WTC11 (cell line): ENCODE measurements around the gene LPAR3. TPM values are rescaled to one million over a fixed set of nuclear protein-coding genes. Genes with fewer than 3 reads are reported as not detected.

Source experiments
- ATAC-seq: fragments of 200-7000 bp; cut with Tn5 transposase; 2 replicates; pipeline ENCODE4 v1.10.0; 2021; ENCODE audit warnings: mild to moderate bottlenecking, moderate library complexity
- CTCF ChIA-PET: fragments of 300-600 bp; sonication (Branson Sonifier 250); formaldehyde crosslinking; loops from one replicate; lab custom pipeline; 2021; ENCODE audit warnings: antibody characterized with exemption; lab: Charles Lee
- POLR2A ChIA-PET: fragments of 350-600 bp; sonication (Branson Sonifier 250); formaldehyde crosslinking; loops from one replicate; lab custom pipeline; 2021; ENCODE audit warnings: antibody characterized with exemption; lab: Charles Lee
- DNase-seq: peaks from one replicate; pipeline ENCODE4 v3.0.0; 2021; ENCODE audit warnings: low spot score
- H3K27ac Mint-ChIP-seq: 2 replicates; pipeline ENCODE4 v1.8.0; 2021; ENCODE audit warnings: mixed read lengths
- H3K27me3 Mint-ChIP-seq: 2 replicates; pipeline ENCODE4 v1.8.0; 2021; ENCODE audit warnings: low read depth, mild to moderate bottlenecking, moderate library complexity, mixed read lengths
- H3K36me3 Mint-ChIP-seq: 2 replicates; pipeline ENCODE4 v1.8.0; 2021; ENCODE audit warnings: mixed read lengths
- H3K4me1 Mint-ChIP-seq: 2 replicates; pipeline ENCODE4 v1.8.0; 2022; ENCODE audit warnings: mixed read lengths
- H3K4me3 Mint-ChIP-seq: 2 replicates; pipeline ENCODE4 v1.8.0; 2021; ENCODE audit warnings: mild to moderate bottlenecking, moderate library complexity, mixed read lengths
- H3K9me3 Mint-ChIP-seq: 2 replicates; pipeline ENCODE4 v1.8.0; 2021; ENCODE audit warnings: mixed read lengths
- EMX1 ChIP-seq: fragments of 250-450 bp; sonication (Bioruptor Pico); IDR thresholded peaks from 2 replicates; pipeline ENCODE4 v1.8.0; 2021; ENCODE audit warnings: mild to moderate bottlenecking
- JAZF1 ChIP-seq: fragments of 250-450 bp; sonication (Bioruptor Pico); IDR thresholded peaks from 2 replicates; pipeline ENCODE4 v1.9.0; 2021; ENCODE audit warnings: moderate library complexity, mild to moderate bottlenecking, inconsistent platforms
- MXD4 ChIP-seq: fragments of 250-450 bp; sonication (Bioruptor Pico); IDR thresholded peaks from 2 replicates; pipeline ENCODE4 v1.8.0; 2021; ENCODE audit warnings: mild to moderate bottlenecking, moderate library complexity, borderline replicate concordance
- NFE2L1 ChIP-seq: sonication (generic); formaldehyde crosslinking; IDR thresholded peaks from 2 replicates; pipeline ENCODE4 v1.8.1; 2023; ENCODE audit warnings: missing genetic modification reagents
- NR2C2 ChIP-seq: sonication (generic); formaldehyde crosslinking; IDR thresholded peaks from 2 replicates; pipeline ENCODE4 v1.8.0; 2022; ENCODE audit warnings: mild to moderate bottlenecking, missing genetic modification reagents
- PRRX2 ChIP-seq: fragments of 250-450 bp; sonication (Bioruptor Pico); IDR thresholded peaks from 2 replicates; pipeline ENCODE4 v1.8.0; 2021; ENCODE audit warnings: mild to moderate bottlenecking
- RELA ChIP-seq: sonication (generic); formaldehyde crosslinking; IDR thresholded peaks from 2 replicates; pipeline ENCODE4 v1.8.1; 2022; ENCODE audit warnings: missing genetic modification reagents, mild to moderate bottlenecking, borderline replicate concordance
- RORB ChIP-seq: fragments of 250-450 bp; sonication (Bioruptor Pico); IDR thresholded peaks from 2 replicates; pipeline ENCODE4 v1.9.0; 2021; ENCODE audit warnings: mild to moderate bottlenecking
- ZNF219 ChIP-seq: sonication (generic); formaldehyde crosslinking; IDR thresholded peaks from 2 replicates; pipeline ENCODE4 v1.8.0; 2023; ENCODE audit warnings: missing genetic modification reagents, mild to moderate bottlenecking, borderline replicate concordance
- ZNF423 ChIP-seq: fragments of 250-450 bp; sonication (Bioruptor Pico); IDR thresholded peaks from 2 replicates; pipeline ENCODE4 v2.1.2; 2022; ENCODE audit warnings: mild to moderate bottlenecking, moderate library complexity
- total RNA-seq: library from RNA; stranded (reverse); gene quantifications from 3 replicates; pipeline ENCODE4 v1.2.3, GENCODE V29; 2021
- TF ChIP-seq, protein P1 (sequence below): fragments of 250-450 bp; sonication (Bioruptor Pico); IDR thresholded peaks from 2 replicates; pipeline ENCODE4 v1.8.0; 2021; ENCODE audit warnings: mild to moderate bottlenecking
- TF ChIP-seq, protein P2 (sequence below): sonication (generic); formaldehyde crosslinking; IDR thresholded peaks from 2 replicates; pipeline ENCODE4 v1.8.1; 2022; ENCODE audit warnings: low read depth, missing genetic modification reagents, borderline replicate concordance
- TF ChIP-seq, protein P3 (sequence below): fragments of 250-450 bp; sonication (Bioruptor Pico); IDR thresholded peaks from 2 replicates; pipeline ENCODE4 v1.9.0; 2021; ENCODE audit warnings: mild to moderate bottlenecking
- TF ChIP-seq, protein P4 (sequence below): sonication (generic); formaldehyde crosslinking; conservative IDR thresholded peaks from 2 replicates; pipeline ENCODE4 v1.8.1; 2022; ENCODE audit warnings: mild to moderate bottlenecking, missing genetic modification reagents

Gene LPAR3
- total RNA-seq, 1 experiment from 2014 or later = 33.3 TPM

DNA sequence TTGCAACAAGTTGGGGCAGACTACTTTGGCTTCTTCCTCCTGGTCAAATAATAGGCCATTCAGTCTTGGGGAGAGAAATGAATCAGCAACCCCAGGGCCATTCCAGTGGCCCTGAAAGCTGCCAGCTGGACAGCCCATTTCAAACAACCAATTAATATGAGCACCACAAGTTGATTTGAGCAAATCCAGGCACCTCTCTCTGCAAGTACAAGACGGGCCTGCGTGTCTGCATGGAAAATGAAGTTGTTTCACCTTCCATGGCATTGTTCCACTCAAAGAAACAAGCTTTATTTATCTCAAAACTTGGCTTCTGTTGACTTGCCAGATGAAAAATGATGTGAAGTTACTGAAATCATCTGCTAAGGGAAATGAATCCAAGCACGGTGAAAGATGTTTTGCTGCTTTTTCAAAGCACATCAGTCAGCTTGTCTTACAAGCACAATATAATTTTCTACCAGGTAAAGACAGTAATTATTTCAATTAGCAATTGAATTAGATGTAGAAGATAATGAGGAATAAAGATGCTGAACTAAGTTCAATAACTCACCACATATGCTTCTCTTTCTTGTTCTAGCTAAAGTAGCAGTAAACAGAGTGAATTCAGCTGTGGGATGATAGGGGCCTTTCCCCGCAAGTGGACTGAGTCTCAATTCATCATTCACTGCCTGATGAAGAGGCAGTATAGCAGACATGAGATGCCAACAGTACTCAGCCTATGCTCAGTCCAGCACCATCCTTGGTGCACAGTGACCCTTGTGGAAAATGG, 107.6 kb downstream of the LPAR3 start:
- TF ChIP-seq, protein P1, sequence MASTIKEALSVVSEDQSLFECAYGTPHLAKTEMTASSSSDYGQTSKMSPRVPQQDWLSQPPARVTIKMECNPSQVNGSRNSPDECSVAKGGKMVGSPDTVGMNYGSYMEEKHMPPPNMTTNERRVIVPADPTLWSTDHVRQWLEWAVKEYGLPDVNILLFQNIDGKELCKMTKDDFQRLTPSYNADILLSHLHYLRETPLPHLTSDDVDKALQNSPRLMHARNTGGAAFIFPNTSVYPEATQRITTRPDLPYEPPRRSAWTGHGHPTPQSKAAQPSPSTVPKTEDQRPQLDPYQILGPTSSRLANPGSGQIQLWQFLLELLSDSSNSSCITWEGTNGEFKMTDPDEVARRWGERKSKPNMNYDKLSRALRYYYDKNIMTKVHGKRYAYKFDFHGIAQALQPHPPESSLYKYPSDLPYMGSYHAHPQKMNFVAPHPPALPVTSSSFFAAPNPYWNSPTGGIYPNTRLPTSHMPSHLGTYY (CRISPR knock-in tag) = no peak
- Mint-ChIP-seq H3K4me1 (peaks cover 20% of the 10 kb centered on the region), H3K9me3 (peaks cover 6% of the 10 kb centered on the region; the same call in 1 of the 2 replicates), H3K27ac (no peak overlapping the region), H3K27me3 (no peaks in the 10 kb centered on the region), H3K4me3 (no peak overlapping the region), H3K36me3 (no peaks in the 10 kb centered on the region)
- POLR2A ChIA-PET = no interaction called here
- CTCF ChIA-PET = no interaction called here
- DNase-seq = no peak
- ATAC-seq = no peak

DNA sequence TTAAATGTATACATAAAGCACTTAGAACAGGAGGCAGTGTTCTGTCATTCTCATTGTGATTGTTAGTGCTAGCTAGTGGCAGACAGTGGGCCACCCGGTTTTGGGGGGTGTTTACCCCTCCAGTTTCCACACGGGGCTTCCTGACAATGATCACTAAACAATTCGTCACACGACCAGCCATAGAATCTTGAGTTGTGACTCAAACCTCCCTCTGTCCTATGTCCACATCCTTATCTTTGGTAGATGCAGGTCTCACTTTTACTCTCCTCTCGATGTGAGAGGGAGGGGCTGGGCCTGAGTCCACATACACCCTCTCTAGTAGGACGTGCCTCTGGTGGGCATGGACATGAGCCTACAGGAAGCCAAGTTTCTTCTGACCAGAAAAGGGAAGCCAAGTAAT, 110.1 kb downstream of the LPAR3 start:
- no peak for DNase-seq
- no peak overlapping the region for H3K27ac Mint-ChIP-seq
- no peak for ATAC-seq
- H3K27me3 Mint-ChIP-seq = no peaks in the 10 kb centered on the region
- TF ChIP-seq, protein P1 (CRISPR knock-in tag) = no peak
- TF ChIP-seq JAZF1 (no peak), PRRX2 (CRISPR knock-in tag) (no peak), NFE2L1 (CRISPR knock-in tag) (no peak), ZNF423 (CRISPR knock-in tag) (no peak), NR2C2 (no peak), ZNF219 (CRISPR knock-in tag) (no peak), RELA (no peak), MXD4 (CRISPR knock-in tag) (no peak), RORB (CRISPR knock-in tag) (no peak), EMX1 (CRISPR knock-in tag) (no peak)
- TF ChIP-seq, protein P2, sequence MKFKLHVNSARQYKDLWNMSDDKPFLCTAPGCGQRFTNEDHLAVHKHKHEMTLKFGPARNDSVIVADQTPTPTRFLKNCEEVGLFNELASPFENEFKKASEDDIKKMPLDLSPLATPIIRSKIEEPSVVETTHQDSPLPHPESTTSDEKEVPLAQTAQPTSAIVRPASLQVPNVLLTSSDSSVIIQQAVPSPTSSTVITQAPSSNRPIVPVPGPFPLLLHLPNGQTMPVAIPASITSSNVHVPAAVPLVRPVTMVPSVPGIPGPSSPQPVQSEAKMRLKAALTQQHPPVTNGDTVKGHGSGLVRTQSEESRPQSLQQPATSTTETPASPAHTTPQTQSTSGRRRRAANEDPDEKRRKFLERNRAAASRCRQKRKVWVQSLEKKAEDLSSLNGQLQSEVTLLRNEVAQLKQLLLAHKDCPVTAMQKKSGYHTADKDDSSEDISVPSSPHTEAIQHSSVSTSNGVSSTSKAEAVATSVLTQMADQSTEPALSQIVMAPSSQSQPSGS (CRISPR knock-in tag) = no peak
- TF ChIP-seq, protein P3, sequence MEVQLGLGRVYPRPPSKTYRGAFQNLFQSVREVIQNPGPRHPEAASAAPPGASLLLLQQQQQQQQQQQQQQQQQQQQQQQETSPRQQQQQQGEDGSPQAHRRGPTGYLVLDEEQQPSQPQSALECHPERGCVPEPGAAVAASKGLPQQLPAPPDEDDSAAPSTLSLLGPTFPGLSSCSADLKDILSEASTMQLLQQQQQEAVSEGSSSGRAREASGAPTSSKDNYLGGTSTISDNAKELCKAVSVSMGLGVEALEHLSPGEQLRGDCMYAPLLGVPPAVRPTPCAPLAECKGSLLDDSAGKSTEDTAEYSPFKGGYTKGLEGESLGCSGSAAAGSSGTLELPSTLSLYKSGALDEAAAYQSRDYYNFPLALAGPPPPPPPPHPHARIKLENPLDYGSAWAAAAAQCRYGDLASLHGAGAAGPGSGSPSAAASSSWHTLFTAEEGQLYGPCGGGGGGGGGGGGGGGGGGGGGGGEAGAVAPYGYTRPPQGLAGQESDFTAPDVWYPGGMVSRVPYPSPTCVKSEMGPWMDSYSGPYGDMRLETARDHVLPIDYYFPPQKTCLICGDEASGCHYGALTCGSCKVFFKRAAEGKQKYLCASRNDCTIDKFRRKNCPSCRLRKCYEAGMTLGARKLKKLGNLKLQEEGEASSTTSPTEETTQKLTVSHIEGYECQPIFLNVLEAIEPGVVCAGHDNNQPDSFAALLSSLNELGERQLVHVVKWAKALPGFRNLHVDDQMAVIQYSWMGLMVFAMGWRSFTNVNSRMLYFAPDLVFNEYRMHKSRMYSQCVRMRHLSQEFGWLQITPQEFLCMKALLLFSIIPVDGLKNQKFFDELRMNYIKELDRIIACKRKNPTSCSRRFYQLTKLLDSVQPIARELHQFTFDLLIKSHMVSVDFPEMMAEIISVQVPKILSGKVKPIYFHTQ = no peak
- TF ChIP-seq, protein P4, sequence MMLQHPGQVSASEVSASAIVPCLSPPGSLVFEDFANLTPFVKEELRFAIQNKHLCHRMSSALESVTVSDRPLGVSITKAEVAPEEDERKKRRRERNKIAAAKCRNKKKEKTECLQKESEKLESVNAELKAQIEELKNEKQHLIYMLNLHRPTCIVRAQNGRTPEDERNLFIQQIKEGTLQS (CRISPR knock-in tag) = no peak
- ChIA-PET CTCF (interaction anchor here (0.5 to 2.0 kb wide), 59 partner anchors 8 to 1747 kb away, joined by 3 to 33 read pairs (median 5); partner anchors contain the start of genes C1orf52, GNG5, LPAR3 and SPATA1), POLR2A (interaction anchor here (0.8 kb wide), 1 partner anchor 276 kb away, joined by 3 read pairs; the partner anchor contains the start of gene GNG5)
- no peaks in the 10 kb centered on the region for H3K36me3 Mint-ChIP-seq
- H3K4me1 Mint-ChIP-seq = peaks cover 15% of the 10 kb centered on the region
- H3K4me3 Mint-ChIP-seq = no peak overlapping the region
- peaks cover 16% of the 10 kb centered on the region for H3K9me3 Mint-ChIP-seq
